Nucleus accumbens (tissue), 56 donors: Measurements from ENCODE around the gene TNNI3.
"Not testable (repeated sequence)": the region's sequence is repeated elsewhere in the genome, so short reads cannot be mapped to it uniquely, and the experiment has no call there.

ENCODE experiments used
- DNase-seq, 56 donors: peaks; one replicate each; lab custom pipeline; 2025; lab: John Stamatoyannopoulos, UW

TNNI3 gene

DNA sequence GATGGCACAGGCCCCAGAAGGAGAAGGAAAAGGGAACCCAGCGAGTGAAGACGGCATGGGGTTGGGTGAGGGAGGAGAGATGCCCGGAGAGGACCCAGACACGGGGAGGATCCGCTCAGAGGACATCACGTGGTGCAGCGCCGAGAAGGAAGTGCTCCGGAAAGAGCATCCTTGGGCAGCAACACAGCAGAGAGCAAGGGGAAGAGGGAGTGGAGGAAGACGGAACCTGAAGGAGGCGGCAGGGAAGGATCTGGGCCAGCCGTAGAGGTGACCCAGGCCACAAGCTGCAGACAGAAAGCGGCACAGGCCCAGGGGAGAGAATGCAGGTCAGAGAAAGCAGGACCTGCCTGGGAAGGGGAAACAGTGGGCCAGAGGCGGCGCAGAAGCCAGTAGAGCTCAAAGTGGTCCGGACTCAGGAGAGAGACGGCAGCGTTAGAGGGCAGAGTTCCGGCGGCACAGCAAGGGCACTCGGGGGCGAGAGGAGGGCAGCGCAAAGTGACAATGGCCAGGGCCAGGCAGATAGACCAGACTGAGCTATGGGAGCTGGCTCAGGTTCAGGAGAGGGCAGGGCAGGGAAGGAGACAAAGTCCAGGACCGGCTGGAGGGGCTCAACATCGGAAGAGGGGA is 41.2 kb downstream of the TNNI3 start:
- DNase-seq: peak in 53 of 56 donors; percentile 3 to 84 (median 51)

DNA sequence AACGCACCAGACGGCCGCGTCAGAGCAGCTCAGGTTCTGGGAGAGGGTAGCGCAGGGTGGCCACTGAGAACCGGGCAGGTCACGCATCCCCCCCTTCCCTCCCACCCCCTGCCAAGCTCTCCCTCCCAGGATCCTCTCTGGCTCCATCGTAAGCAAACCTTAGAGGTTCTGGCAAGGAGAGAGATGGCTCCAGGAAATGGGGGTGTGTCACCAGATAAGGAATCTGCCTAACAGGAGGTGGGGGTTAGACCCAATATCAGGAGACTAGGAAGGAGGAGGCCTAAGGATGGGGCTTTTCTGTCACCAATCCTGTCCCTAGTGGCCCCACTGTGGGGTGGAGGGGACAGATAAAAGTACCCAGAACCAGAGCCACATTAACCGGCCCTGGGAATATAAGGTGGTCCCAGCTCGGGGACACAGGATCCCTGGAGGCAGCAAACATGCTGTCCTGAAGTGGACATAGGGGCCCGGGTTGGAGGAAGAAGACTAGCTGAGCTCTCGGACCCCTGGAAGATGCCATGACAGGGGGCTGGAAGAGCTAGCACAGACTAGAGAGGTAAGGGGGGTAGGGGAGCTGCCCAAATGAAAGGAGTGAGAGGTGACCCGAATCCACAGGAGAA is 42.0 kb downstream of the TNNI3 start:
- peak in 2 of 56 donors; percentile 55 to 76 for DNase-seq

DNA sequence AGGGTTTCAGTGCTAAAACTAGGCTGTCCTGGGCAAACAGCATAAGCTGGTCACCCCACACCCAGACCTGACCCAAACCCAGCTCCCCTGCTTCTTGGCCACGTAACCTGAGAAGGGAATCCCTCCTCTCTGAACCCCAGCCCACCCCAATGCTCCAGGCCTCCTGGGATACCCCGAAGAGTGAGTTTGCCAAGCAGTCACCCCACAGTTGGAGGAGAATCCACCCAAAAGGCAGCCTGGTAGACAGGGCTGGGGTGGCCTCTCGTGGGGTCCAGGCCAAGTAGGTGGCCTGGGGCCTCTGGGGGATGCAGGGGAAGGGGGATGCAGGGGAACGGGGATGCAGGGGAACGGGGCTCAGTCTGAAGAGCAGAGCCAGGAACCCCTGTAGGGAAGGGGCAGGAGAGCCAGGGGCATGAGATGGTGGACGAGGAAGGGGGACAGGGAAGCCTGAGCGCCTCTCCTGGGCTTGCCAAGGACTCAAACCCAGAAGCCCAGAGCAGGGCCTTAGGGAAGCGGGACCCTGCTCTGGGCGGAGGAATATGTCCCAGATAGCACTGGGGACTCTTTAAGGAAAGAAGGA is 42.9 kb downstream of the TNNI3 start:
- no peak for DNase-seq

DNA sequence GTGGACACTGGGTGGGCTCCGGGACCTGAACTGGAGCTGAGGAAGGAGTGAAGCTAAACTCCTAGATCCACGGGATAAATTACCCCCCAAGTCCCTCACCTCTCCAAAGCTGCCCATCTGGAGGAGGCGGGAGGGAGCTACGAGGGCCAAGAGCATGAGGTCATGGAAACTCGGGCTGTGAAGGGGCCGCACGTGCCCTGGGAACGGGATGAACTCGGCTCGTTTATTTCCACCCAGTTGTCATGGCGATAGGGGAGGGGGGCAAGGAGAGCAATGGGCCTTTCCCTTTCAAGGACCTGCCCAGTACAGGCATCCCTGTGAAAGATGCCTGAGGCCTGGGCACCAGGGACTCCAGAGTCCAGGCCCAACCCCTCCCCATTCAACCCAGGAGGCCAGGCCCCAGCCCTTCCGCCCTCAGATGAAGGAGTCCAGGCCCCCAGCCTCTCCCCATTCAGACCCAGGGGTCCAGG is 43.9 kb downstream of the TNNI3 start:
- peak in 45 of 56 donors; percentile 6 to 82 (median 33) for DNase-seq

DNA sequence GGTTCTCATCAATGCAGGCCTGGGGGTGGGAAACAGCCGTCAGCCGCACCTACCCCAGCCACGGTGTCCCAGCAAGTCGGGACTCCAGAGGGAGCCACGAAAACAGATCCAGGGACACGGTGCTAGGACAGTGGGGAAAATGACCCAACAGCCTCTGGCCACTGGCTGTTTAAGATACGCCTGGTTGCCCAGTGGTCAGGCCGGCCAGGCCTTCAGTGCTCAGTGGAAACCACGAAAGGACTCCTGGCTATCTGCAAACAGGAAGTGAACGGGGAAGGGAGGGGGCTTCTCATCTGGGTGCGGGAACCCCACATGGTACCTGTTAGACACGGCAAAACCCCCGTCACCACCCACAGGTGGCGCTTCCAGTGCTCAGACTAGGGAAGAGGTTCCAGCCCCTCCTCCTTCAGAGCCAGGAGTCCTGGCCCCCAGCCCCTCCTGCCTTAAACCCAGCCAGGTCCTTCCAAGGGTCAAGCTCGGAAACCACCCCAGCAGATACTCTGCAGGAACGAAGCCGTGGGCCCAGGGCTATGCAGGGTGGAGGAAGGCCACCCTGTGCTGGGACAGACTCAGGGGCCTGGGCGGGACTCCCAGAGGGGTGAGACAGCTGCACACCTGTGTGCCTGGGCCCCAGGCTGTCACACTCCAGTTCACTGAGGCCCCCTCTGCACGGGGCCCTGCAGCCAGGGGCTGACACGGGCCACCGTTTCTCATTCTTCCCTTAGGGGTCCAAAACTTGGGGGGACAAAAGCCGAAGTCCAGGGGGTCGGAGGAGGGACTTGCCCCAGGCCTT is 44.6 kb downstream of the TNNI3 start:
- no peak for DNase-seq

DNA sequence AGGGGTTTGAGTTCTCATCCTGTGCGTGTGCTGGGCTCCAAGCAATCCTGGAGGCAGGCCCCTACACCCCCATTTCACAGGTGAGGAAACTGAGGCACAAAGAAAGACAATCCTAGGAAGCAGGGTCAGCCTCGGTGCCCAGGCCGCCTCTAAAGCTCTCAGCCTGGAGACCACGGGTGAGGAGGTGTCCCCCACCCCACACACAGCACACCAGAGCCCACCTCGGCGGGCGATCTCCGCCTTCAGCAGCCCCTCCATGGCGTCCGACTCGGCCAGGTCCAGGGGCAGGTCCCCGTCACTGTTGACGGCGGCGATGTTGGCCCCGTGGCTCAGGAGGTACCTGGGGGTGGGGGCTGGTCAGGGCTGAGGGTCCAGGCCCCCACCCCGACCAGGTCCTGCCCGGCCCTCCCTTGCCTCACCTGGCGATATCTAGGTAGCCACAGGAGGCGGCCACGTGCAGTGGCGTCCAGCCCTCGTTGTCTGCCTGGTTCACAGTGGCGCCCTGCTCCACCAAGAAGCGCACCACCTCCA is 45.2 kb downstream of the TNNI3 start:
- no peak for DNase-seq

DNA sequence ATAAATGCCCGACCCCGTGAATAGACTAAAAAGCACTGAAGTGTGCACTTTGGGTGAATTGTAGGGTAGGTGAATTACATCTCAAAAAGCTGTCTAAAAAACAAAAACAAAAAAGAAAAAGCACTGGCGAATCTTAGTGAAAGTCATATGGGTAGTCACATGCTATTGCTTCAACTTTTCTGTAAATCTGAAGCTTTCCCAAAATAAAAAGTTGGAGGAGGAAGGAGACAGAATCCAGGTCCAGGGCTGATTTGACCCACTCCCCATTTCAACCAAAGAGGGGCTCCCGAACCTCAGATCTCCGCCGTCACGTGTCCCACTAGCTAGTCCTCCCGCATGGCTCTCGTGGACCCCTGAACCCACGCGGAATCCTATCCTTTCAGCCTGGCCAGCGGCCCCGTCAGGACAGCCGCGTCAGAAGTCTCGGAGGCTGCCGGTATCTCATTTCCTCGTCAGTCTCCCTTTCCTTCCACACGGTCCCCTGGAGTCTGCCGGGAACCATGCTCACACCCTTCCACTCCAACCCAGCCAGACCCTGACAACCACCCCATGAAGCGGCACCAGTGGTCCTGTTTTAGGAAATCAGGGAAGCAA is 46.2 kb downstream of the TNNI3 start:
- no peak for DNase-seq

DNA sequence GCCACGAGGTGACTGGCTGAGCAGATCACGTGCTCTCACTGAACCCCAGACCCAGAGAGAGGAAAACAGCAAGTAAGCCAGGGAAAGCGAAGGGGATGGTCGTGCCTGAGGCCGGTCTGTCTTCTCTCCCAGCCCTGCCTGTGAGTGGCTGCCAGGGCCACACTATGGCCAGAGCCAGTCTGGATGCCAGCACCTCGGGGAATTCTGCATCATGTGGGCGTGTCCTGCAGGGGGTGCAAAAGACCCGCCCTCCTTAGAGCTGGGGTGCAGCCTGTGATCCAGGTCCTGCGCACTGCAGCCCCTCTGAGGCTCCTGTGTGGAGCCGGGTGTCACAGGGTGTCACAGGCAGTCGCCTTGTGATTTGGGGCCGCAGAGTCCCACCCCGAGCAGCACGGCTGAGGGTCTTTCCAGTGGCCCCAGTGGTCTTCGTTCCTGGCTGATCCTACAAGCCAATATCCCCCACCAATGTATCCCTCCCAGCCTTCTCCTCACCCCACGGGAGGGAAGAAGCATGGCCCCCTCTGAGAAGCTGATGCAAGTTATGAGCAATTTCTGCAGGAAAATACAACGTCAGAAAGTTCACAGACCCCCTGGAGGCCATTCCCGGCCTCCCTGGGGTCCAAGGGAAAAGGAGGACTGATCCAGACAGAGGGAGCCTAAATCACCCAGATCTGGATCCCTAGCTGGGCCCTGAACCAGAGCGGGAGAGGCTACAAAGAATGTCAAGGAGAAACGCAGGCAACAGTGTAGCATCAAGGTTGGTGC is 47.8 kb downstream of the TNNI3 start:
- DNase-seq: no peak

DNA sequence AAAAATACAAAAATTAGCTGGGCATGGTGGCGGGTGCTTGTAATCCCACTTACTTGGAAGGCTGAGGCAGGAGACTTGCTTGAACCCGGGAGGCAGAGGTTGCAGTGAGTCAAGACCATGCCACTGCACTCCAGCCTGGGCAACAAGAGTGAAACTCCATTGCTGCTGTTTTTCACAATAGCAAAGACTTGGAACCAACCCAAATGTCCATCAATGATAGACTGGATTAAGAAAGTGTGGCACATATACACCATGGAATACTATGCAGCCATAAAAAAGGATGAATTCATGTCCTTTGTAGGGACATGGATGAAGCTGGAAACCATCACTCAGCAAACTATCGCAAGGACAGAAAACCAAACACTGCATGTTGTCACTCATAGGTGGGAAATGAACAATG is 50.3 kb downstream of the TNNI3 start:
- not testable (repeated sequence) for DNase-seq

DNA sequence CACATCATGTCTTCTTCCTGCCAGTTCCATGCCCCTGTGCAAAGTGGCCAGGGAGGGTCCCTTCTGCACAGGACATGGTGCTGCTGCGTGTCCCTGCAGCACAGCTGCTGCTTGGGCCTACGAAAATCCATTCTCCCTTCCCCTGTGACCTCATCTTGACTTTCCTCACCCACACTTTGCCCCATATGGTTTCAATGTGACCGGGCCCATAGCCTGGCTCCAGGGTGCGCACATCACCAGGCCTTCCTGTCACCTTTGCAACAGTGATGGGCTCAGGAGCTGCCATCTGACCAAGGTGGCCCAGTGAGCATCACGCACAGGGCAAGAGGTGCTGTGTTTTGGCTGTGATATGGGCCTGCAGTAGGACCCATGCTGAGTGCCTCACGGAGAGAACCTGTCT is 50.9 kb downstream of the TNNI3 start:
- DNase-seq: no peak

DNA sequence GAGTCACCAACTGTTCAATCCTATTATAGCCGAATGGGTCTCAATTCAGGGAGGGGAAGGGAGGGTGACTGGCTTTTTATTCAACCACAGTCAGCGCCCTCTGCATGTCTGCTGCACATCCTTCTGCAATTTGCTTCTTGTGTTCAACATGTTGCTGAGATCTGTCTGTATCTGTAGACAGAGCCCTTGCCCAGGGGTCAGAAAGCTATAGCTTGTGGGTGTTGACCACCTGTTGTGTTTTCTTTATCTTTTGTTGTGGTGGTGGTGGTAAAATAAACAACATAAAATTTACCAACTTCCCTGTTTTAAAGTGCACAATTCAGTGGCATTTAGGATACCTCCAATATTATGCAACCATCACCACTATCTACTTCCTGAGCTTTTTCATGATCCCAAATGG is 52.3 kb downstream of the TNNI3 start:
- no peak for DNase-seq

DNA sequence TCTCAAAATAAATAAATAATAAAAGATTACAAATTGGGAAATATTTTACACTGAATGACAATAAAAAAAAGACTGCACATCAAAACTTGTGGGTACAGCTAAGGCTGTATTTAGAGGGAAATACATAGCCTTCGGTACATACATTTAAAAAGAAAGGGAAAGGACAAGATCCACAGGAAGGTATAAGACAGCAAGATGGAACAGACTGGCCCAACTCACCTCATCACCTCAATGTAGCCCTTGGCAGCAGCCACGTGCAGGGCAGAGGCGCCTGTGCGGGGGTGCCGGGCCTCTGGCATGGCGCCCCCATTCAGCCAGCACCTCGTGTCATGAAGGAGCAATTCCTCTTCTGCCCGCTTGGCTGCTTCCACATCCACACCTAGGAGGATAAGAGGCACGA is 54.3 kb downstream of the TNNI3 start:
- no peak for DNase-seq
